GM13976 (cell line): ENCODE results near the gene CDK1.

Experiments
- DNase-seq: peaks from one replicate; pipeline ENCODE4 v3.0.0; 2012; ENCODE audit warnings: low spot score
- CTCF ChIP-seq: IDR thresholded peaks from 2 replicates; pipeline ENCODE4 v1.5.1; 2012; ENCODE audit warnings: borderline replicate concordance, mild to moderate bottlenecking; ENCODE audit not compliant: insufficient read depth; ENCODE audit errors: extremely low read depth, missing control alignments, control extremely low read depth
- in situ Hi-C: fragments of 300-500 bp; cut with MboI; formaldehyde crosslinking; loops from one replicate; pipeline ENCODE4 v1.12.0; 2022; ENCODE audit warnings: low sequenced_read_pairs, mixed read lengths, inconsistent platforms; ENCODE audit not compliant: unreplicated experiment

The CDK1 gene

GRCh38 chr10:60733826-60734225 is 44.5 kb upstream of the CDK1 start:
- in situ Hi-C loops, result no loop called here
- TF ChIP-seq CTCF, result no peak
- no peak for DNase-seq

GRCh38 chr10:60734226-60734625 is 44.1 kb upstream of the CDK1 start:
- TF ChIP-seq CTCF, result no peak
- DNase-seq, result no peak
- in situ Hi-C loops, result no loop called here

- no peak for TF ChIP-seq CTCF
- in situ Hi-C loops, result no loop called here
- DNase-seq, result no peak
These were observed 43.0 kb upstream of the CDK1 start for GRCh38 chr10:60735244-60735643.

- in situ Hi-C loops, result no loop called here
- TF ChIP-seq CTCF, result no peak
- no peak for DNase-seq
These were observed 41.0 kb upstream of the CDK1 start for GRCh38 chr10:60737242-60737641.

GRCh38 chr10:60739558-60739957 is 38.7 kb upstream of the CDK1 start:
- no peak for DNase-seq
- TF ChIP-seq CTCF, result no peak
- in situ Hi-C loops, result no loop called here

- no peak for TF ChIP-seq CTCF
- in situ Hi-C loops, result no loop called here
- no peak for DNase-seq
These were observed 35.8 kb upstream of the CDK1 start for GRCh38 chr10:60742512-60742911.
